GM12801 (cell line): ENCODE results near the gene TMEM14A.

Source experiments
- CTCF ChIP-seq: IDR thresholded peaks from one replicate; pipeline ENCODE4 v1.5.1; 2011; ENCODE audit warnings: control low read depth; ENCODE audit not compliant: insufficient read length; ENCODE audit errors: extremely low read depth

Gene TMEM14A

GRCh38 chr6:52670502-52671409 lies at the start of gene TMEM14A:
Gene TMEM14A, plus strand, starts transcription at chr6:52671113. Its CDS starts 5,990 bp downstream, at chr6:52677103.
- no peak for TF ChIP-seq CTCF

- TF ChIP-seq CTCF = no peak
Observed at GRCh38 chr6:52621631-52622030, 49.3 kb upstream of the TMEM14A start.

GRCh38 chr6:52622810-52623209 lies 48.1 kb upstream of the TMEM14A start:
- TF ChIP-seq CTCF = no peak

GRCh38 chr6:52632011-52632410 lies 38.9 kb upstream of the TMEM14A start:
- TF ChIP-seq CTCF = no peak

- no peak for TF ChIP-seq CTCF
Observed at GRCh38 chr6:52634211-52634610, 36.7 kb upstream of the TMEM14A start.

- no peak for TF ChIP-seq CTCF
Observed at GRCh38 chr6:52635049-52635577, 35.8 kb upstream of the TMEM14A start.

GRCh38 chr6:52636830-52637229 lies 34.1 kb upstream of the TMEM14A start:
- no peak for TF ChIP-seq CTCF
